ENCODE data around the gene F7.

F7 gene

GRCh38 chr13:113119822-113120189 is 14.2 kb downstream of the F7 start:
- peak; percentile 29 for DNase-seq

GRCh38 chr13:113120300-113121182 is 14.9 kb downstream of the F7 start:
- peak; percentile 39 for DNase-seq

DNA sequence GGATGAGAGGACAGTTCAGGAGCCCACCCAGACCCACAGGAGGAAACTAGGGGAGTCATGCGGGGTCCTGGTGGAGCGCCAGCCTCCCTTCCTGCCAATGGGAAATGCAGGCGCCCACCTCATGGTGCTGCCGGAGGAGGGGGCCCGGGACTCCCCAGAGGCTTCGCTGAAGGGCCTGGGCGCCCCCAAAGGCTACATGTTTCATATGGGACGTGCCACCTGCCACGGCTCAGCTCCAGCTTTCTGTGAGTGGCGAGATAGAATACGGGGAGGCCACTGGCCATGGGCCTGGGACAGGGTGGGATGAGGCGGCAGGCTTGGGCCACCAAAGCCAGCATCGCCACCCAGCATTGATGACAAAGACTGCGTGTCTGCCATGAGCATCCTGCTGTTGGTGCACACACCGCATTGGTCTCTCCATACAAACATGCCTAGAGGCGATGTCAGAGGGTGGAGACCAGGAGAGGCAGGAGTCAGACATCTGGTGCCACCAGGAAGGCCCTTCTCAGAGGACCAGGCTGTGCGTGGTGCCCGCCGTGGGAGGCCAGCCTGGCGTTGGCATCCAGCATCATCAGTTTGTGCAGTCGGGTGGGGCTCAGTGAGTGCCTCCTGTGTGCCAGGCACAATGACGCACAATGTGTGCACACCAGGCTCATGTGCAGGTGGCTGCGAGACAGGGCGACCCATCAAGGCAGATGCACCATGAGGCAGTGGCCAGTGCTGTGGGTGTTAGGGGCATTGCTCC is 15.8 kb downstream of the F7 start:
- DNase-seq = peak; percentile 29

GRCh38 chr13:113121928-113122471 is 16.4 kb downstream of the F7 start:
- DNase-seq = peak; percentile 42

- DNase-seq = peak; percentile 39
Observed at GRCh38 chr13:113122550-113123225, 17.1 kb downstream of the F7 start, which contains the start of gene F10. TSS of gene F10 (plus strand) at chr13:113122799. CDS start at chr13:113122856, 57 bp downstream.

DNA sequence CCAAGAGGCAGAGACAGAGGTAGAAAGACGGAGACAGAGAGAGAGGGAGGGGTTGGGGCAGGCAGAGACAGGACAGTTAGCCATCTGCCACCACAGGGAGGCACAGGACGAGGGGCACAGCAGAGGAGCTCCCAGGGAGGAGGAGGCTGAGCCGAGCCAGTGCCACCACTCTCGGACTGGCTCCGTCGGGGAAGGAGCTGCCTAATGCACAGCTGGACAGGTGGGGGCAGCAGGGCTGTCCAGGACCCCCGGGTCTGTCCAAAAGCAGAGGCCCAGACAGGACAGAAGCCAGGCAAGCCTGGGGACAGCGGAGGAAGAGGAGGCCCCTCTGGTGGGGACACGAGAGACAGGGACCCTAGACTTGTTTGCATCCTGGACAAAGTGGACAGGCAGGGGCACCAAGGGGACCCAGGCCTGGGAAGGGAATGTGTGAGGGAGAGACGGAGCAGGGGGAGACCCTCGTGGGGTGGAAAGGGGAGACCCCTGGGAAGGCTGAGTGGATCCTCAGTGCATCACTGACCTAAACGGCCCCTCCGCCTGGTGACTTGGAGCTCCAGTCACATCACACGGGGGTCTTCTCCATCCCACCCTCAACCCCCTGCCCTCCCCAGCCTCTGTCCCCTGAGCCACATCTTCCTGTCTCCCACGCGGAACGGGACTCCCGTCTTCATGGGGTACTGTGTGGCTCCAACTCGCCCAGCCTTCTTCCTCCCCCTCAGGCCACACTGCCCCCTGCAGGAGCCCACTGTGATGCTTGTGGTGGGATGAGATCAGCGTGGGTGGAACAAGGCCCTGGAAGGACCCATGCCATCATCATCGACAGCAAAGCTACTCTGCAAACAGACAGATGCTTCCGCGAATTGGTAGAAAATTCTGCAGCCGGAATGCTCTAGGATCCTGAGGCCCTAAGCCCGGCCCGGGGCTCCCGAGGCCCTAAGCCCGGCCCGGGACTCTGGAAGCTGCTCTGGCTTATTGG is 17.9 kb downstream of the F7 start:
- DNase-seq = peak; percentile 54

GRCh38 chr13:113124211-113124970 is 18.8 kb downstream of the F7 start:
- DNase-seq = peak; percentile 34

GRCh38 chr13:113125506-113126264 is 20.1 kb downstream of the F7 start:
- peak; percentile 18 for DNase-seq

DNA sequence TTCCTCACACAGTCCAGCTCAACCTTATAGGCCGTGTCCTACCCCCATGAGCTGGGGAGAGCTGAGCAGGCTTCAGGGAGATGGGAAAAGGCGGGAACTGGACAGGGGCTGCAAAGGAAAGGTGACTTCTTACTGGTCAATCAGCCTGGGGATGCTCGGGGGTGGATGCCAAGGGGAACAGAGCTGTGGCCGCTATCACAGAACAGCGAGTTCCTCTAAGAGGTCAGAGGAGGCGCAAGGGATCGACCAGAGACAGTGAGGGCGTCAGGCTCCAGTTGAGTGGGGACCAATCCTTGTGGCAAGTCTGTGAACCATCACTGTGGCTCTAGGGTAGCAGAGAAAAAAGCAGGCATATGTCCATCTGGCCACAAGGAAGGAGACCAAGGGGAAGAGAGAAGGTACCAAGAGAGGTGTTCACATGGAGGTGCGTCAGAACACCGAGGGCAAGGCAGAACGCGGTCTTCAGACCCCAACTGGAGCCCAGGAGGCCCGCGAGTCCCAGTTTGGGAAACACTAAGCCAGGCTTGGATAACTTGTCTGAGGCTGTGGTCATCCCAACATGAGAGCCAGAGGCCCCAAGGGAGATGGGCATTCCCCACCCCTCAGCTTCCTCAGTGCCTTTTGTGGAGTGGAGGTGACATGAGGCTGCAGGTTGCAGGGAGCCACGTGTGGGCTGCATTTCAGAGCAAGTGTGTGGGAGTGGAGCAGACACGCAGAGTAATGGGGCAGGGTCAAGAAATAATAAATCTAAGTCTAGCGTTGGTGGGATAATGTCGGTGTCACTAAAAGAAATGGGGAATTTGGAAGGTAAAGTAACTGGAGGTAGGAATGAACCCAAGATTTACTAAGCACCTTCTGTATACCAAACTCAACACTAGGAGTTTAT is 20.9 kb downstream of the F7 start:
- no peak for DNase-seq

DNA sequence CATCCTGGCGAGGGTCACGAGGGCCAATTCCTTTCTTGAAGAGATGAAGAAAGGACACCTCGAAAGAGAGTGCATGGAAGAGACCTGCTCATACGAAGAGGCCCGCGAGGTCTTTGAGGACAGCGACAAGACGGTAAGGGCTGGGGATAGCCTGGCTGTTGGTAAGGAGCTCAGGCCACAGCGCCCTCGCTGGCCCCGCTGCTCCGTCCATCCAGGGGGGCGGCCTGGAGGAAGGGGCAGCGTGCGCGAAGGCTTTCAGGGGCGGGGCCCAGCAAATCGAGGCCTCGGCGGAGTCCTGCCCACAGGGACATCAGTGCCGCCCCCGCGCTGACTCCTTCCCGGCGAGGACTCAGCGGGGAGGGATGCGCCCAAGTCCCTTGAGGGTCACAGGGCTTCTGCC is 23.9 kb downstream of the F7 start:
- DNase-seq = peak; percentile 51

DNA sequence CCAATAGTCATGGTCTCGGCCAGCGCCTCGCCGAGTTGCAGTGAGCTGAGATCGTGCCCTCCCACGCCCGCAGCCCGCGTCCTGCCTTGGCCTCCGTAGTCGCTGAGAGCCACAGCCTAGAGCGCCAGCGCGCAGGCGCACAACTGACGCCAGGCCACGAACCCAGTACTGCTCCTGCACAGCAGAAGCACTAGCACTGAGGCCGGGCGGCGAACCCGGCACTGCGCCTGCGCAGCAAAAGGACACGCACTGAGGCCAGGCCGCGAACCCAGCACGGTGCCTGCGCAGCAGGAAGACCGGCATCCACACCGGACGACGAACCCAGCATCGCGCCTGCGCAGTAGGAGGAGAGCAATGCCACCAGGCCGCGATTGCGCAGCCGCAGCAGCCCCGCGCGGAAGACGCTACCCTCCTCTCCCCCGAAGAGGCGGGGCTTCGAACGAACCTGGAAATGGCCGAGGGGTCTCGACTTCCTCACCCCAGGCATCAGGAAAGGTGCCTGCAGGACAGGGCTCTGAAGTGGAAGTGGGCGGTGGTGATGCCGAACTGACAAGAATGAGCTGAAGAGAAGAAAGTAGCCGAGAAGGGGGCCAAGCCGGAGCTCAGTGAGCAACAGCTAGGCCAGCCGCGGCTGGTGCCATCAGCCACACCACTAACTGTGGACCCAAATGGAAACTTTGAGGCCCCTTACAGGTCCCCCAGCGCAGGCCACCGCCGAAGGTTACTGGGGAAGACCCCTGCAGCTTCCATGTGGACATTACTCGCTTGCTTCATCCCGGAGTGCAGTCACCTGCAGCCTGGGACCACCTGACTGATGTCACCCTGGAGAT is 24.5 kb downstream of the F7 start:
- peak; percentile 63 for DNase-seq

DNA sequence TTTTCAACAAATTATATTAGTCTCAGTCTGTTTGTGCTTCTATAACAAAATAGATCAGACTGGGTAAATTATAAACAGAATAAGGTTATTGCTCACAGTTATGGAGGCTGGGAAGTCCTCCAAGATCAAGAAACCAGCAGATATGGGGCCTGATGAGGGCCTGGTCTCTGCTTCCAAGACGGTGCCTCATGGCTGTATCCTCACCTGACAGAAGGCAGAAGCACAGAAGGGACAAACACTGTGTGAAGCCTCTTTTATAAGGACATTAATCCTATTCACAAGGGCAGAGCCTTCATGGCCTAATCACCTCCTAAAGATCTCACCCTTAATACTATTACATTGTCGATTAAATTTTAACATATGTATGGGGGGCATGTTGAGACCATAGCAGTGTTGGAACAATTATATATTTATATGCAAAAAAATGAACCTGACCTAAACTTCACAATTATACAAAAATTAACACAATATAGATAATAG is 29.7 kb downstream of the F7 start:
- DNase-seq = no peak

DNA sequence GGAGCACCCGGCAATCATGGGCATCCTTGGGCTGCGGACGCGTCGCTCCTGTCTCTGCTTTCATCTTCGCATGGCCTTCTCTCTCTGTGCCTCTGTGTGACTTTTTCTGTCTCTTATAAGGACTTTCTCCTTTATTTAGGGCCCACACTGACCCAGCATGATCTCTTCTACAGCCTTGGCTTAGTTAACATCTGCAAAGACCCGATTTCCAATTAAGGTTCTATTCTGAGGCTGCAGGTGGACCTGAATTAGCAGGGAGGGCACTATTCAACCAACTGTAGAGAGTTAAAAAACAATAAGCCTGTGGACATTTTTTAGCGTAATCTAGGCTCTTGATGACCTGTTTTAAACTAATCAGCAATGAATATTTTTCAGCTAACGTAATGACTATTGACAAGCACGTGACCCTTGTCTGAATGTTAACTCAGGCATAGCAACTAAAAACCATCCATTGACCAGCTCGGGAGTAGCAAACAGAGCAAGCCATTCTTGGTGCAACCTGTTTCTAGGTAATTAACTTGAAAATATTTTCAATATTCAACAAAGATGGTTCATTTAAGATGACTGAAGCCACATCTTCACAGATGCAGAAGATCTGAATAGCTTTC is 32.2 kb downstream of the F7 start:
- no peak for DNase-seq

GRCh38 chr13:113138792-113139551 is 33.4 kb downstream of the F7 start:
- DNase-seq = no peak

DNA sequence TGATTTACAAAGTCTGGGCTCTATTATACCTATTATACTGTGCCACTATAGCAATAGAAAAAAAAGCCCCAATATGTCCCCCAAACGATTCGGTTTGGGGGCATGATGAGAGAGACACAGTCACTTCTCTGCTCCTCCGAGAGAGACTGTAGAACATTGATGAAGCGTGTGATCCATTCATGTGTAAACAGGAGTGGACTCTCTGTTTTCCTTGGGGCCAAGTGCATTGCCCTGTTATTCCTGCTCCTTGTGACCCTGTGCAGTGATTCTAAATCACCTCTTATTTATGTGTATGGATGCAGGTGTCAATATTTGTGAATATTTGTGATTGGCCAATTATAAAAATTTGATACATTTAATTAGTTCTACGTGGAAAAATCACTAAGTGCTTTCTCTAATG is 34.0 kb downstream of the F7 start:
- DNase-seq = no peak

DNA sequence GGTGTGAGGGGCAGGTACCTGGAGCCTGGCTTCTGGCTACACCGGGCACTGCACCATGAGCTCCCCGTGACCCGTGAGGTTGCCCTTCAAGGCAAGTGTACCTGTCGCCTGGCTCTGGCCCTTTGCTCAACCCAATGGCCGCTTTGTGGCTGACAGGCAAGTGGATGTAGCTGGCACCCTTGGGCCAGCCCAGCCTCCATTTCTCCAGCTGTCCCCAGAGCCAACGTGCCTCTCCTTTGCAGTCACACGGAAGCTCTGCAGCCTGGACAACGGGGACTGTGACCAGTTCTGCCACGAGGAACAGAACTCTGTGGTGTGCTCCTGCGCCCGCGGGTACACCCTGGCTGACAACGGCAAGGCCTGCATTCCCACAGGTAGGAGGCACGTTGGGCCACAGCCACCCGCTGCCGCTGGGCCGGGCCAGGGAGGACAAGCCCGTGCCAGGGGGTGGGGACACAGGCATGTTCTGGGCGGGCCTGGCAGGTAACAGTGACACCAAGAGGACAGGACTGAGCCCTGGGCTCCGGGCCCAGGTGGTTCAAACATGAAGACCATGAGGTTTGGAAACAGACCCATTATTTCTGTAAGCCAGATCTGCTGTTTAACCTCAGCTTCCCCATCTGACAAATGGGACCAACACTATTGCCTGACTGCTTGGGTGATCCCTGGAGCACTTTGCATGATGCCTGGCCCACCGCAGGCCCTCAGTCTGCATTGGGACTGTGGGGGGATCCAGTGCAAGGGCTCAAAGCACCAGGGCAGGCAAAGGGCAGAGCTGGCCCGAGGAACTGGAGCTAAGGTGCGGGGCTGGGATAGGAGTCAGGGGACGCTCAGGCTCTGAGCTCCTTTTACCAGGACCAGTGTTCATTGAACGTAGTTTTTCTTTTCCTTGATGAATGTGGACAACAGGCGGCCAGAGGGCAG is 35.3 kb downstream of the F7 start:
- DNase-seq = no peak
